GM12892 (cell line): ENCODE data around the gene ITGB2.

Experiments
- POLR2A ChIP-seq: IDR thresholded peaks from 2 replicates; pipeline ENCODE4 v1.6.1; 2011; ENCODE audit warnings: low read depth, low read length, control low read depth
- POLR2AphosphoS5 ChIP-seq: IDR thresholded peaks from 2 replicates; pipeline ENCODE4 v1.6.1; 2011; ENCODE audit warnings: low read depth, low read length, control low read depth
- TAF1 ChIP-seq: IDR thresholded peaks from 2 replicates; pipeline ENCODE4 v1.6.1; 2011; ENCODE audit warnings: low read depth, mild to moderate bottlenecking, control low read depth, low read length, borderline replicate concordance

GRCh38 chr21:44964381-44964780 is 43.7 kb upstream of the ITGB2 start:
- TF ChIP-seq TAF1, result no peak
- no peak for TF ChIP-seq POLR2AphosphoS5
- TF ChIP-seq POLR2A, result no peak
